ENCODE data around the gene PROM2. TPM values are rescaled to one million over a fixed set of nuclear protein-coding genes. Genes with fewer than 3 reads are reported as not detected.

PROM2 gene
- total RNA-seq, 2 donors from 2014 or later = 2.2 to 2.3 TPM

DNA sequence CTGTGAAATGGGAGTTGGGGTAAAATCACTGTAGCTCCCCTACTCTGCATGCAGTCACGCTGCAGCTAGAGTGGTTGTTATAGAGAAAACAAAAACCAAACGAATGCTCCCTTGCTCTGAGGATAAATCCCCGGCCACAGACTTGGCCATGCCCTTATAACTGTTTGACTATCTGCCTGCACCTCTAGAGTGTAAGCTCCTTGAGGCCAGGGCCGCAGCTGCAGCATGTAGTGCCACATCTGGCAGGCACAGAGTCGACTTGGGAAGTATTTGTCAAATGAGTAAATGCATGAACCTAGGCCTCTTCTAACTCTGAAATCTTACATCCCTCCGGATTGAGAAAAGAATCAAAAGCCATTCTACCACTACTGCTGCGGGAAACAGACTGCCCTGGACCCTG lies 58.8 kb downstream of the PROM2 start:
- Mint-ChIP-seq H3K4me3 (no peak overlapping the region), H3K27me3 (ENCODE audit: insufficient read depth) (peaks cover 11% of the 10 kb centered on the region)

GRCh38 chr2:95333888-95334338 lies 59.7 kb downstream of the PROM2 start:
- H3K36me3 Mint-ChIP-seq (ENCODE audit: low read depth) = no peaks in the 10 kb centered on the region
- H3K36me3 ChIP-seq (ENCODE audit: control insufficient read depth, insufficient read depth, low read length) = no peaks in the 10 kb centered on the region
- no peaks in the 10 kb centered on the region for H3K9me3 Mint-ChIP-seq
- H3K4me1 ChIP-seq (ENCODE audit: control insufficient read depth, insufficient read depth, low read length) = no peaks in the 10 kb centered on the region
- H3K4me1 Mint-ChIP-seq = no peaks in the 10 kb centered on the region
- no peak for DNase-seq
- H3K4me3 Mint-ChIP-seq = no peak overlapping the region
- H3K27ac Mint-ChIP-seq = no peak overlapping the region
- no peaks in the 10 kb centered on the region for H3K27me3 ChIP-seq (ENCODE audit: control insufficient read depth, insufficient read depth, low read length, poor library complexity, severe bottlenecking)
- H3K27me3 Mint-ChIP-seq (ENCODE audit: insufficient read depth) = peaks cover 11% of the 10 kb centered on the region
- WGBS, 2 experiments (ENCODE audit: insufficient coverage in 1 of 2, insufficient read length in 1 of 2) = 82 to 86% methylated on average over 9 to 11 of the region's 11 CpGs
- H3K9me3 ChIP-seq (ENCODE audit: control insufficient read depth, low read length) = no peaks in the 10 kb centered on the region
- H3K4me3 ChIP-seq (ENCODE audit: low read length) = no peak overlapping the region
- TF ChIP-seq, protein P1, sequence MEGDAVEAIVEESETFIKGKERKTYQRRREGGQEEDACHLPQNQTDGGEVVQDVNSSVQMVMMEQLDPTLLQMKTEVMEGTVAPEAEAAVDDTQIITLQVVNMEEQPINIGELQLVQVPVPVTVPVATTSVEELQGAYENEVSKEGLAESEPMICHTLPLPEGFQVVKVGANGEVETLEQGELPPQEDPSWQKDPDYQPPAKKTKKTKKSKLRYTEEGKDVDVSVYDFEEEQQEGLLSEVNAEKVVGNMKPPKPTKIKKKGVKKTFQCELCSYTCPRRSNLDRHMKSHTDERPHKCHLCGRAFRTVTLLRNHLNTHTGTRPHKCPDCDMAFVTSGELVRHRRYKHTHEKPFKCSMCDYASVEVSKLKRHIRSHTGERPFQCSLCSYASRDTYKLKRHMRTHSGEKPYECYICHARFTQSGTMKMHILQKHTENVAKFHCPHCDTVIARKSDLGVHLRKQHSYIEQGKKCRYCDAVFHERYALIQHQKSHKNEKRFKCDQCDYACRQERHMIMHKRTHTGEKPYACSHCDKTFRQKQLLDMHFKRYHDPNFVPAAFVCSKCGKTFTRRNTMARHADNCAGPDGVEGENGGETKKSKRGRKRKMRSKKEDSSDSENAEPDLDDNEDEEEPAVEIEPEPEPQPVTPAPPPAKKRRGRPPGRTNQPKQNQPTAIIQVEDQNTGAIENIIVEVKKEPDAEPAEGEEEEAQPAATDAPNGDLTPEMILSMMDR (conservative IDR thresholded peaks at IDR 0.05) = no peak
- no peak overlapping the region for H3K27ac ChIP-seq (ENCODE audit: low read depth, low read length)
- no peak overlapping the region for H3K9ac ChIP-seq (ENCODE audit: extremely low read depth, low read length, poor library complexity, severe bottlenecking)

More for the DNA sequence above, 58.8 kb downstream of the PROM2 start:
- H3K9ac ChIP-seq (ENCODE audit: extremely low read depth, low read length, poor library complexity, severe bottlenecking) = no peak overlapping the region
- H3K4me3 ChIP-seq (ENCODE audit: low read length) = no peak overlapping the region
- Mint-ChIP-seq H3K9me3 (no peaks in the 10 kb centered on the region), H3K36me3 (ENCODE audit: low read depth) (no peaks in the 10 kb centered on the region), H3K27ac (no peak overlapping the region), H3K4me1 (no peaks in the 10 kb centered on the region)
- H3K27me3 ChIP-seq (ENCODE audit: control insufficient read depth, insufficient read depth, low read length, poor library complexity, severe bottlenecking) = no peaks in the 10 kb centered on the region
- 86 to 100% methylated on average over 1 to 7 of the region's 7 CpGs for WGBS, 2 experiments (ENCODE audit: insufficient coverage in 1 of 2, insufficient read length in 1 of 2)
- TF ChIP-seq, protein P1 (conservative IDR thresholded peaks at IDR 0.05) = no peak
- no peaks in the 10 kb centered on the region for H3K9me3 ChIP-seq (ENCODE audit: control insufficient read depth, low read length)
- H3K27ac ChIP-seq (ENCODE audit: low read depth, low read length) = no peak overlapping the region
- H3K36me3 ChIP-seq (ENCODE audit: control insufficient read depth, insufficient read depth, low read length) = no peaks in the 10 kb centered on the region
- DNase-seq = no peak
- no peaks in the 10 kb centered on the region for H3K4me1 ChIP-seq (ENCODE audit: control insufficient read depth, insufficient read depth, low read length)

GRCh38 chr2:95334916-95335641 lies 60.8 kb downstream of the PROM2 start:
- Mint-ChIP-seq H3K36me3 (ENCODE audit: low read depth) (no peaks in the 10 kb centered on the region), H3K9me3 (no peaks in the 10 kb centered on the region), H3K27me3 (ENCODE audit: insufficient read depth) (peaks cover 11% of the 10 kb centered on the region), H3K27ac (no peak overlapping the region), H3K4me1 (no peaks in the 10 kb centered on the region), H3K4me3 (no peak overlapping the region)
- Histone ChIP-seq H3K9ac (ENCODE audit: extremely low read depth, low read length, poor library complexity, severe bottlenecking) (no peak overlapping the region), H3K4me3 (ENCODE audit: low read length) (no peak overlapping the region), H3K9me3 (ENCODE audit: control insufficient read depth, low read length) (no peaks in the 10 kb centered on the region), H3K27me3 (ENCODE audit: control insufficient read depth, insufficient read depth, low read length, poor library complexity, severe bottlenecking) (no peaks in the 10 kb centered on the region), H3K36me3 (ENCODE audit: control insufficient read depth, insufficient read depth, low read length) (no peaks in the 10 kb centered on the region), H3K27ac (ENCODE audit: low read depth, low read length) (no peak overlapping the region), H3K4me1 (ENCODE audit: control insufficient read depth, insufficient read depth, low read length) (no peaks in the 10 kb centered on the region)
- no peak for DNase-seq
- 100% methylated on average over 1 of the region's 1 CpG for WGBS, 2 experiments (ENCODE audit: insufficient coverage in 1 of 2, insufficient read length in 1 of 2)
- TF ChIP-seq, protein P1 (conservative IDR thresholded peaks at IDR 0.05) = no peak
